Stimulated activated CD4-positive, alpha-beta T cell treated with anti-CD3 and anti-CD28 coated beads, TNF-alpha, amount 100 ng/mL, for 24 hours (primary cell): ENCODE results near the gene PLD1.
"Not testable (repeated sequence)": the region's sequence is repeated elsewhere in the genome, so short reads cannot be mapped to it uniquely, and the experiment has no call there.

Experiments
- DNase-seq, 3 experiments: peaks; one replicate each; pipeline ENCODE4 v3.0.0-alpha.2; 2020; ENCODE audit warnings: low read depth in 3 of 3

Gene PLD1

GRCh38 chr3:171671709-171672108, 138.6 kb downstream of the PLD1 start:
- DNase-seq: no peak

- DNase-seq: no peak
Measured at GRCh38 chr3:171666516-171666915, 143.8 kb downstream of the PLD1 start.

- no peak for DNase-seq
Measured at GRCh38 chr3:171663805-171664204, 146.5 kb downstream of the PLD1 start.

GRCh38 chr3:171661484-171661883, 148.8 kb downstream of the PLD1 start:
- no peak for DNase-seq

- no peak for DNase-seq
Measured at GRCh38 chr3:171660188-171660587, 150.1 kb downstream of the PLD1 start.

GRCh38 chr3:171658841-171659240, 151.4 kb downstream of the PLD1 start:
- no peak for DNase-seq

- DNase-seq: no peak
Measured at GRCh38 chr3:171654809-171655208, 155.5 kb downstream of the PLD1 start.

- DNase-seq: no peak
Measured at GRCh38 chr3:171654326-171654725, 156.0 kb downstream of the PLD1 start.

- DNase-seq: no peak
Measured at GRCh38 chr3:171653701-171654100, 156.6 kb downstream of the PLD1 start.

GRCh38 chr3:171652932-171653331, 157.4 kb downstream of the PLD1 start:
- DNase-seq: no peak

- DNase-seq: no peak
Measured at GRCh38 chr3:171649911-171650592, 160.2 kb downstream of the PLD1 start.

- DNase-seq: no peak
Measured at GRCh38 chr3:171649267-171649666, 161.0 kb downstream of the PLD1 start.

- no peak for DNase-seq
Measured at GRCh38 chr3:171648069-171648468, 162.2 kb downstream of the PLD1 start.

GRCh38 chr3:171646357-171647133, 163.7 kb downstream of the PLD1 start:
- DNase-seq: no peak

- no peak for DNase-seq
Measured at GRCh38 chr3:171644681-171645080, 165.6 kb downstream of the PLD1 start.

GRCh38 chr3:171643681-171644080, 166.6 kb downstream of the PLD1 start:
- no peak for DNase-seq

GRCh38 chr3:171643033-171643432, 167.2 kb downstream of the PLD1 start:
- DNase-seq: no peak

GRCh38 chr3:171640520-171641412, 169.5 kb downstream of the PLD1 start:
- DNase-seq: no peak

- DNase-seq: no peak
Measured at GRCh38 chr3:171636666-171637065, 173.6 kb downstream of the PLD1 start.

GRCh38 chr3:171632766-171633165, 177.5 kb downstream of the PLD1 start:
- no peak for DNase-seq

GRCh38 chr3:171626799-171627198, 183.5 kb downstream of the PLD1 start:
- not testable (repeated sequence) for DNase-seq

- no peak for DNase-seq
Measured at GRCh38 chr3:171622126-171622525, 188.2 kb downstream of the PLD1 start.
